Cardiac muscle cell (in vitro differentiated cells and primary cell): ENCODE data around the gene GTF2I. TPM values are rescaled to one million over a fixed set of nuclear protein-coding genes. Genes with fewer than 3 reads are reported as not detected.
"Not testable (repeated sequence)": the region's sequence is repeated elsewhere in the genome, so short reads cannot be mapped to it uniquely, and the experiment has no call there.

ENCODE experiments used
- DNase-seq, 2 donors: peaks; one replicate each; pipeline versions ENCODE4 v3.0.0 to v3.0.0-alpha.2; 2010 to 2017; ENCODE audit warnings: low read depth in 1 of 2, low spot score in 1 of 2
- H3K27ac ChIP-seq: fragments of 200-600 bp; sonication (generic); 2 replicates; pipeline ENCODE4 v1.5.1; 2016
- H3K27me3 ChIP-seq: fragments of 200-600 bp; sonication (generic); 2 replicates; pipeline ENCODE4 v1.6.0; 2016; ENCODE audit warnings: control low read depth
- H3K36me3 ChIP-seq: fragments of 200-600 bp; sonication (generic); 2 replicates; pipeline ENCODE4 v1.5.1; 2016; ENCODE audit warnings: control low read depth
- H3K4me1 ChIP-seq: fragments of 200-600 bp; sonication (generic); 2 replicates; pipeline ENCODE4 v1.8.1; 2017; ENCODE audit warnings: low read depth, mild to moderate bottlenecking, mixed run types
- H3K4me3 ChIP-seq: fragments of 200-600 bp; sonication (generic); 2 replicates; pipeline ENCODE4 v1.5.1; 2016; ENCODE audit warnings: mild to moderate bottlenecking
- H3K9me3 ChIP-seq: fragments of 200-600 bp; sonication (generic); 2 replicates; pipeline ENCODE4 v1.5.1; 2017; ENCODE audit warnings: low read depth, mild to moderate bottlenecking, control low read depth
- polyA plus RNA-seq: library from polyadenylated mRNA; unstranded; fragments of >200 nt; fragmentation: Nextera tagmentation; extraction: Ambion mirVana; gene quantifications from 2 replicates; pipeline ENCODE4 v1.2.1, GENCODE V29; 2016
- total RNA-seq: library from RNA; depleted of rRNA; stranded (reverse); fragments of >200 nt; gene quantifications from 2 replicates; pipeline ENCODE4 v1.2.3, GENCODE V29; 2016
- TF ChIP-seq, protein P1 (sequence below): IDR thresholded peaks from 2 replicates; pipeline ENCODE4 v1.5.1; 2012; ENCODE audit warnings: low read depth, mild to moderate bottlenecking, low read length

Gene GTF2I
- total and polyA plus RNA-seq, 2 experiments from 2014 or later, result 189 to 221 TPM

DNA sequence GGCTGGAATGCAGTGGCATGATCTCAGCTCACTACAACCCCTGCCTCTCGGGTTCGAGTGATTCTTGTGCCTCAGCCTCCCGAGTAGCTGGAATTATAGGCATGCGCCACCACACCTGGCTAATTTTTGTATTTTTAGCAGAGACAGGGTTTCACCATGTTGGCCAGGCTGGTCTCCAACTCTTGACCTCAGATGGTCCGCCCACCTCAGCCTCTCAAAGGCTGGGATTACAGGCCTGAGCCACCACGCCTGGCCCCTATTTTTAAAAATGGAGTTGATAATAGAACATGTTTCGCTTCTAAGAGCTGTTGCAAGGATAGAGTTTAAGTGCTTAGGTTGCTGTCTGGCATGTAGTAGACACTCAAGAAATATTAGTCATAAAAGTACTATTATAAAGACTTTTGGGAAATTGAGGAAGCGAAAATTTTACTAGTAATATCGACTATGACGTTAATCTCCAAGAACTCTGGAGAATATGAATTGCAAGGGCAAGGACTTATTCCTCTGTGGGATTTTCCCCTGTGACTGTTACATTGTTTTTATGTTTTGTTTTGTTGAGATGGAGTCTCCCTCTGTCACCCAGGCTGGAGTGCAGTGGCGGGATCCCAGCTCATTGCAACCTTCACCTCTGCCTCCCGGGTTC lies 7.9 kb downstream of the GTF2I start:
- Histone ChIP-seq H3K4me3 (no peak overlapping the region), H3K4me1 (peaks cover 11% of the 10 kb centered on the region), H3K9me3 (no peaks in the 10 kb centered on the region), H3K27ac (no peak overlapping the region), H3K36me3 (peaks cover 4% of the 10 kb centered on the region), H3K27me3 (no peaks in the 10 kb centered on the region)
- TF ChIP-seq, protein P1, sequence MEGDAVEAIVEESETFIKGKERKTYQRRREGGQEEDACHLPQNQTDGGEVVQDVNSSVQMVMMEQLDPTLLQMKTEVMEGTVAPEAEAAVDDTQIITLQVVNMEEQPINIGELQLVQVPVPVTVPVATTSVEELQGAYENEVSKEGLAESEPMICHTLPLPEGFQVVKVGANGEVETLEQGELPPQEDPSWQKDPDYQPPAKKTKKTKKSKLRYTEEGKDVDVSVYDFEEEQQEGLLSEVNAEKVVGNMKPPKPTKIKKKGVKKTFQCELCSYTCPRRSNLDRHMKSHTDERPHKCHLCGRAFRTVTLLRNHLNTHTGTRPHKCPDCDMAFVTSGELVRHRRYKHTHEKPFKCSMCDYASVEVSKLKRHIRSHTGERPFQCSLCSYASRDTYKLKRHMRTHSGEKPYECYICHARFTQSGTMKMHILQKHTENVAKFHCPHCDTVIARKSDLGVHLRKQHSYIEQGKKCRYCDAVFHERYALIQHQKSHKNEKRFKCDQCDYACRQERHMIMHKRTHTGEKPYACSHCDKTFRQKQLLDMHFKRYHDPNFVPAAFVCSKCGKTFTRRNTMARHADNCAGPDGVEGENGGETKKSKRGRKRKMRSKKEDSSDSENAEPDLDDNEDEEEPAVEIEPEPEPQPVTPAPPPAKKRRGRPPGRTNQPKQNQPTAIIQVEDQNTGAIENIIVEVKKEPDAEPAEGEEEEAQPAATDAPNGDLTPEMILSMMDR, result no peak
- no peak for DNase-seq

DNA sequence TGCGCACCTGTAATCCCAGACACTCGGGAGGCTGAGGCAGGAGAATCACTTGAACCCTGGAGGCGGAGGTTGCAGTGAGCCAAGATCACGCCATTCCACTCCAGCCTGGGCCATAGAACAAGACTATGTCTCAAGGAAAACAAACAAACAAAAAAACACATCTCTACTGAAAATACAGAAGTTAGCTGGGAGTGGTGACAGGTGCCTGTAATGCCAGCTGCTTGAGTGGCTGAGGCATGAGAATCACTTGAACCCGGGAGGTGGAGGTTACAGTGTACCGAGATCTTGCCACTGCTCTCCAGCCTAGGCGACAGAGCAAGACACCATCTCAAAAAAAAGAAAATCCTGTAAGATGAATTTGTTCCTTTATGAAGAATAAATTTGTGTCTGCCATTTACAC lies 9.5 kb downstream of the GTF2I start:
- H3K36me3 ChIP-seq, H3K27ac ChIP-seq: not testable (repeated sequence)

GRCh38 chr7:74667520-74667919 lies 10.0 kb downstream of the GTF2I start:
- not testable (repeated sequence) for H3K27ac ChIP-seq, DNase-seq, H3K27me3 ChIP-seq, H3K9me3 ChIP-seq, H3K4me1 ChIP-seq, H3K4me3 ChIP-seq, H3K36me3 ChIP-seq

More for the DNA sequence above, 9.5 kb downstream of the GTF2I start:
- H3K4me3 ChIP-seq, DNase-seq, H3K4me1 ChIP-seq, H3K27me3 ChIP-seq, H3K9me3 ChIP-seq: not testable (repeated sequence)

GRCh38 chr7:74671602-74672001 lies 14.1 kb downstream of the GTF2I start:
- peaks cover 4% of the 10 kb centered on the region for H3K36me3 ChIP-seq
- no peak for DNase-seq
- H3K9me3 ChIP-seq, result no peaks in the 10 kb centered on the region
- no peaks in the 10 kb centered on the region for H3K27me3 ChIP-seq
- H3K4me1 ChIP-seq, result no peaks in the 10 kb centered on the region
- no peak overlapping the region for H3K4me3 ChIP-seq
- no peak overlapping the region for H3K27ac ChIP-seq
- TF ChIP-seq, protein P1, result no peak

GRCh38 chr7:74672343-74672915 lies 14.9 kb downstream of the GTF2I start:
- H3K27me3 ChIP-seq, result no peaks in the 10 kb centered on the region
- no peaks in the 10 kb centered on the region for H3K9me3 ChIP-seq
- TF ChIP-seq, protein P1, result no peak
- H3K4me1 ChIP-seq, result no peaks in the 10 kb centered on the region
- no peak overlapping the region for H3K4me3 ChIP-seq
- peak in 1 of 2 donors; percentile 28 for DNase-seq
- H3K27ac ChIP-seq, result peak overlapping the region; percentile 36
- peaks cover 4% of the 10 kb centered on the region for H3K36me3 ChIP-seq

- H3K9me3 ChIP-seq, result no peaks in the 10 kb centered on the region
- TF ChIP-seq, protein P1, result no peak
- DNase-seq, result no peak
- H3K4me3 ChIP-seq, result no peak overlapping the region
- H3K4me1 ChIP-seq, result no peaks in the 10 kb centered on the region
- H3K27ac ChIP-seq, result no peak overlapping the region
- H3K27me3 ChIP-seq, result no peaks in the 10 kb centered on the region
- H3K36me3 ChIP-seq, result peaks cover 4% of the 10 kb centered on the region
These were observed 16.6 kb downstream of the GTF2I start for GRCh38 chr7:74674166-74674565.
